Liver (tissue), 3 donors: ENCODE results near the gene RBM20.
A peak's percentile ranks its signal among the peaks of the same experiment; 100 is the strongest.

Source experiments
- FOXA1 ChIP-seq: IDR thresholded peaks from 2 replicates; pipeline ENCODE4 v1.6.1; 2016; ENCODE audit warnings: antibody characterized with exemption
- GABPA ChIP-seq, 2 donors: IDR thresholded peaks in 1 of 2; conservative IDR thresholded peaks in 1 of 2; 2 replicates each; pipeline ENCODE4 v1.6.1; 2016; ENCODE audit warnings: antibody characterized with exemption in 2 of 2, mild to moderate bottlenecking in 1 of 2, moderate library complexity in 1 of 2
- JUND ChIP-seq, 2 donors: IDR thresholded peaks; 2 replicates each; pipeline ENCODE4 v1.6.1; 2016; ENCODE audit warnings: antibody characterized with exemption in 2 of 2
- TF ChIP-seq, protein P1 (sequence below): fragments of 150-350 bp; IDR thresholded peaks from 2 replicates; pipeline ENCODE4 v1.5.1; 2017; ENCODE audit warnings: improper control_type of control experiment, low read depth, low read length; ENCODE audit not compliant: missing input control
- TF ChIP-seq, protein P2 (sequence below): IDR thresholded peaks from 2 replicates; pipeline ENCODE4 v1.6.1; 2016; ENCODE audit warnings: antibody characterized with exemption, mild to moderate bottlenecking
- donor health status: healthy.
- donor health status: healthy.

DNA sequence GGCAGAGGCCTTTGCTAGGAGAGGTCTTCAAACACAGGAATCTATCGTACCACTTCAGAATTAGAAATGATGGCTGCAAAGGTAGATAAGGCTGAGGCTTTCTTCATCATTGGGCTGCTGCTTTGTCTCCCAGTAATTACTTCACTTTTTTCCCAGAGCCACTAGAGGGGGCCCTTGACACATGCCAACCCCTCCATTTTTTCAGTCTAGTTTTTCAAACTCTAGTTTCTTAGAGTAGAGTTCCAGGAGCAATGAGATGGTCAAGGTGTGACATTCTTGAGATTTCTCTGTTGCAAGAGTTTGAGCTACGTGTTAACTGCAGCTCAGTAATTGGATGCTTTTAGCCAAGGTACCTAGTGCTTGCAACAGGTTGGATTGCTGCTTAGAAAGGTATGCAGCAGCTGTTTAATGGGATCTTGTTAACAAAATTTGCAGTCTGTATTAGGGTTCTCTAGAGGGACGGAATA lies 33.8 kb upstream of the RBM20 start:
- no peak for TF ChIP-seq FOXA1
- TF ChIP-seq GABPA (IDR thresholded peaks at IDR 0.05 in 1 of 2, conservative IDR thresholded peaks at IDR 0.05 in 1 of 2): no peak
- TF ChIP-seq, protein P1, sequence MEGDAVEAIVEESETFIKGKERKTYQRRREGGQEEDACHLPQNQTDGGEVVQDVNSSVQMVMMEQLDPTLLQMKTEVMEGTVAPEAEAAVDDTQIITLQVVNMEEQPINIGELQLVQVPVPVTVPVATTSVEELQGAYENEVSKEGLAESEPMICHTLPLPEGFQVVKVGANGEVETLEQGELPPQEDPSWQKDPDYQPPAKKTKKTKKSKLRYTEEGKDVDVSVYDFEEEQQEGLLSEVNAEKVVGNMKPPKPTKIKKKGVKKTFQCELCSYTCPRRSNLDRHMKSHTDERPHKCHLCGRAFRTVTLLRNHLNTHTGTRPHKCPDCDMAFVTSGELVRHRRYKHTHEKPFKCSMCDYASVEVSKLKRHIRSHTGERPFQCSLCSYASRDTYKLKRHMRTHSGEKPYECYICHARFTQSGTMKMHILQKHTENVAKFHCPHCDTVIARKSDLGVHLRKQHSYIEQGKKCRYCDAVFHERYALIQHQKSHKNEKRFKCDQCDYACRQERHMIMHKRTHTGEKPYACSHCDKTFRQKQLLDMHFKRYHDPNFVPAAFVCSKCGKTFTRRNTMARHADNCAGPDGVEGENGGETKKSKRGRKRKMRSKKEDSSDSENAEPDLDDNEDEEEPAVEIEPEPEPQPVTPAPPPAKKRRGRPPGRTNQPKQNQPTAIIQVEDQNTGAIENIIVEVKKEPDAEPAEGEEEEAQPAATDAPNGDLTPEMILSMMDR: peak; percentile 75
- TF ChIP-seq JUND (IDR thresholded peaks at IDR 0.05): no peak
- TF ChIP-seq, protein P2, sequence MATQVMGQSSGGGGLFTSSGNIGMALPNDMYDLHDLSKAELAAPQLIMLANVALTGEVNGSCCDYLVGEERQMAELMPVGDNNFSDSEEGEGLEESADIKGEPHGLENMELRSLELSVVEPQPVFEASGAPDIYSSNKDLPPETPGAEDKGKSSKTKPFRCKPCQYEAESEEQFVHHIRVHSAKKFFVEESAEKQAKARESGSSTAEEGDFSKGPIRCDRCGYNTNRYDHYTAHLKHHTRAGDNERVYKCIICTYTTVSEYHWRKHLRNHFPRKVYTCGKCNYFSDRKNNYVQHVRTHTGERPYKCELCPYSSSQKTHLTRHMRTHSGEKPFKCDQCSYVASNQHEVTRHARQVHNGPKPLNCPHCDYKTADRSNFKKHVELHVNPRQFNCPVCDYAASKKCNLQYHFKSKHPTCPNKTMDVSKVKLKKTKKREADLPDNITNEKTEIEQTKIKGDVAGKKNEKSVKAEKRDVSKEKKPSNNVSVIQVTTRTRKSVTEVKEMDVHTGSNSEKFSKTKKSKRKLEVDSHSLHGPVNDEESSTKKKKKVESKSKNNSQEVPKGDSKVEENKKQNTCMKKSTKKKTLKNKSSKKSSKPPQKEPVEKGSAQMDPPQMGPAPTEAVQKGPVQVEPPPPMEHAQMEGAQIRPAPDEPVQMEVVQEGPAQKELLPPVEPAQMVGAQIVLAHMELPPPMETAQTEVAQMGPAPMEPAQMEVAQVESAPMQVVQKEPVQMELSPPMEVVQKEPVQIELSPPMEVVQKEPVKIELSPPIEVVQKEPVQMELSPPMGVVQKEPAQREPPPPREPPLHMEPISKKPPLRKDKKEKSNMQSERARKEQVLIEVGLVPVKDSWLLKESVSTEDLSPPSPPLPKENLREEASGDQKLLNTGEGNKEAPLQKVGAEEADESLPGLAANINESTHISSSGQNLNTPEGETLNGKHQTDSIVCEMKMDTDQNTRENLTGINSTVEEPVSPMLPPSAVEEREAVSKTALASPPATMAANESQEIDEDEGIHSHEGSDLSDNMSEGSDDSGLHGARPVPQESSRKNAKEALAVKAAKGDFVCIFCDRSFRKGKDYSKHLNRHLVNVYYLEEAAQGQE: no peak
